GM23338 (cell line): ENCODE measurements around the gene MRGPRF. TPM values are rescaled to one million over a fixed set of nuclear protein-coding genes. Genes with fewer than 3 reads are reported as not detected.

Experiments
- ATAC-seq: fragments of 200-7000 bp; cut with Tn5 transposase; 3 replicates; pipeline ENCODE4 v1.9.1; 2020
- DNase-seq: peaks from one replicate; pipeline ENCODE4 v3.0.0-alpha.2; 2015; ENCODE audit warnings: low spot score
- H2AFZ ChIP-seq: fragments of 200-600 bp; sonication (generic); 2 replicates; pipeline ENCODE4 v1.8.0; 2016; ENCODE audit warnings: antibody characterized with exemption, mild to moderate bottlenecking, moderate library complexity
- H3F3A ChIP-seq: fragments of 200-600 bp; sonication (generic); replicated peaks from 2 replicates; pipeline ENCODE4 v1.8.0; 2017; ENCODE audit warnings: antibody characterized with exemption, mixed run types, low read depth
- H3K27ac ChIP-seq: fragments of 200-600 bp; sonication (generic); 2 replicates; pipeline ENCODE4 v1.6.1; 2016; ENCODE audit warnings: low read depth
- H3K27me3 ChIP-seq: fragments of 200-600 bp; sonication (generic); 2 replicates; pipeline ENCODE4 v1.8.0; 2016; ENCODE audit warnings: mild to moderate bottlenecking, mixed run types, moderate library complexity; ENCODE audit not compliant: insufficient read depth
- H3K36me3 ChIP-seq: fragments of 200-600 bp; sonication (generic); 2 replicates; pipeline ENCODE4 v1.8.0; 2016; ENCODE audit warnings: mild to moderate bottlenecking; ENCODE audit not compliant: insufficient read depth
- H3K4me1 ChIP-seq: fragments of 200-600 bp; sonication (generic); 2 replicates; pipeline ENCODE4 v1.8.0; 2016; ENCODE audit warnings: mild to moderate bottlenecking, moderate library complexity; ENCODE audit not compliant: insufficient read depth
- H3K4me2 ChIP-seq: fragments of 200-600 bp; sonication (generic); 2 replicates; pipeline ENCODE4 v1.7.1; 2017; ENCODE audit warnings: mixed run types
- H3K4me3 ChIP-seq: fragments of 200-600 bp; sonication (generic); 2 replicates; pipeline ENCODE4 v1.6.1; 2016; ENCODE audit warnings: mixed run types
- H3K79me2 ChIP-seq: fragments of 200-600 bp; sonication (generic); replicated peaks from 2 replicates; pipeline ENCODE4 v1.8.0; 2017; ENCODE audit warnings: mild to moderate bottlenecking; ENCODE audit not compliant: insufficient read depth
- H3K9me2 ChIP-seq: fragments of 200-600 bp; sonication (generic); 2 replicates; pipeline ENCODE4 v1.8.0; 2017; ENCODE audit not compliant: insufficient read depth
- H4K20me1 ChIP-seq: fragments of 200-600 bp; sonication (generic); replicated peaks from 2 replicates; pipeline ENCODE4 v1.8.0; 2017; ENCODE audit warnings: mild to moderate bottlenecking; ENCODE audit not compliant: insufficient read depth
- H3K27ac Mint-ChIP-seq: 2 replicates; pipeline ENCODE4 v1.8.0; 2020; ENCODE audit warnings: inconsistent platforms, mild to moderate bottlenecking, moderate library complexity, mixed read lengths
- H3K27me3 Mint-ChIP-seq: 3 replicates; pipeline ENCODE4 v1.8.0; 2022; ENCODE audit warnings: low read depth, mild to moderate bottlenecking, moderate library complexity, mixed read lengths, inconsistent platforms; ENCODE audit not compliant: insufficient read depth, poor library complexity
- H3K36me3 Mint-ChIP-seq: 3 replicates; pipeline ENCODE4 v1.8.0; 2021; ENCODE audit warnings: low read depth, mild to moderate bottlenecking, inconsistent platforms, moderate library complexity, mixed read lengths
- H3K4me1 Mint-ChIP-seq: 3 replicates; pipeline ENCODE4 v1.8.0; 2020; ENCODE audit warnings: mild to moderate bottlenecking, inconsistent platforms, mixed read lengths
- H3K4me3 Mint-ChIP-seq: 3 replicates; pipeline ENCODE4 v1.8.0; 2021; ENCODE audit warnings: moderate library complexity, mild to moderate bottlenecking, inconsistent platforms, mixed read lengths
- H3K9me3 Mint-ChIP-seq: 3 replicates; pipeline ENCODE4 v1.8.0; 2020; ENCODE audit warnings: moderate library complexity, mild to moderate bottlenecking, inconsistent platforms, mixed read lengths
- CREB1 ChIP-seq: fragments of 250-450 bp; sonication (Bioruptor Pico); IDR thresholded peaks from 2 replicates; pipeline ENCODE4 v1.5.0; 2020; ENCODE audit warnings: low read depth, mild to moderate bottlenecking, moderate library complexity
- EZH2 ChIP-seq: fragments of 200-600 bp; sonication (generic); IDR thresholded peaks from one replicate; pipeline ENCODE4 v1.8.0; 2017; ENCODE audit warnings: antibody characterized with exemption, mild to moderate bottlenecking, low read depth; ENCODE audit not compliant: unreplicated experiment
- EZH2phosphoT487 ChIP-seq: fragments of 200-600 bp; sonication (generic); IDR thresholded peaks from one replicate; pipeline ENCODE4 v1.8.1; 2018; ENCODE audit warnings: antibody characterized with exemption; ENCODE audit not compliant: unreplicated experiment
- NANOG ChIP-seq: IDR thresholded peaks from 2 replicates; pipeline ENCODE4 v1.6.1; 2016; ENCODE audit warnings: antibody characterized with exemption, borderline replicate concordance
- POLR2AphosphoS5 ChIP-seq: IDR thresholded peaks from 2 replicates; pipeline ENCODE4 v1.6.1; 2016; ENCODE audit warnings: antibody characterized with exemption, low read depth
- STAT1 ChIP-seq: IDR thresholded peaks from one replicate; pipeline ENCODE4 v1.6.1; 2016; ENCODE audit warnings: antibody characterized with exemption; ENCODE audit not compliant: unreplicated experiment
- ZNF114 ChIP-seq: fragments of 250-450 bp; sonication (Bioruptor Pico); IDR thresholded peaks from 2 replicates; pipeline ENCODE4 v1.5.0; 2020; ENCODE audit warnings: mild to moderate bottlenecking, moderate library complexity
- ZNF331 ChIP-seq: fragments of 250-450 bp; sonication (Bioruptor Pico); IDR thresholded peaks from 2 replicates; pipeline ENCODE4 v1.5.0; 2020; ENCODE audit warnings: low read depth, mild to moderate bottlenecking, moderate library complexity
- polyA plus RNA-seq: library from polyadenylated mRNA; unstranded; fragments of >200 nt; fragmentation: Nextera tagmentation; extraction: Ambion mirVana; gene quantifications from 2 replicates; pipeline ENCODE4 v1.2.1, GENCODE V29; 2016
- total RNA-seq: library from RNA; depleted of rRNA; stranded (reverse); fragments of >200 nt; shearing (Covaris generic); gene quantifications from 2 replicates; pipeline ENCODE4 v1.2.3, GENCODE V29; 2014
- TF ChIP-seq, protein P1 (sequence below), 2 experiments: fragments of 200-600 bp in 1 of 2; sonication (generic) in 1 of 2; conservative IDR thresholded peaks; 2 replicates each; pipeline versions ENCODE4 v1.5.1 to v1.6.1; 2016 to 2017; ENCODE audit warnings: antibody characterized with exemption in 2 of 2, low read depth in 2 of 2, mild to moderate bottlenecking in 2 of 2, moderate library complexity in 1 of 2
- TF ChIP-seq, protein P2 (sequence below): IDR thresholded peaks from 2 replicates; pipeline ENCODE4 v1.6.1; 2016; ENCODE audit warnings: antibody characterized with exemption
- TF ChIP-seq, protein P3 (sequence below): fragments of 250-450 bp; sonication (Bioruptor Pico); IDR thresholded peaks from 2 replicates; pipeline ENCODE4 v1.5.0; 2020; ENCODE audit warnings: mild to moderate bottlenecking, moderate library complexity

Gene MRGPRF
- total and polyA plus RNA-seq, 2 experiments from 2014 or later = 3.3 to 9.0 TPM

DNA sequence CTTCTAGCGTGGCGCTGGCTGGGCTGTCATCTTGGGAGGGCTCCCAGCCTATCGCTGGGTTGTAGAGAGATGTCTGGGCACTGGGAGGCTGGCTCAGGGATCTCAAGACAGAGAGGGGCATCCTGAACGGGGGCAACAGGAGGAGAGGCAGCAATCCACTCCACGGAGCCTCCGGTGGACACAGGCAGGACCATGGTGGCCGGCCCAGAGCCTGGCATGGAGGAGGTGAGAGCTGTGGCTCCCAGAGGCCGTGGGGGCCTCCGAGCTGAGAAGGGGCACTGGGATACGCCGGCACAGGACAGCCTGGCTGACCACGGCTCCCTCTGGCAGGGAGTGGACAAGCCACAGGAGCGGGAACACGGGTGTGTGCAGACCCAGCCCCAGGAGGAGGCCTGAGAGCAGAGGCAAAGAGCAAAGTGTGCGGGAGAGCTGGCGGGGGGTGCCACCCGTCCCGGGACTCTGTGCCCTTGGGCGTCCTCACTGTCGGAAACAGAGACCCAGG, 9.1 kb downstream of the MRGPRF start:
- H3K9me3 Mint-ChIP-seq = no peaks in the 10 kb centered on the region
- no peaks in the 10 kb centered on the region for H4K20me1 ChIP-seq
- TF ChIP-seq EZH2 (no peak), ZNF114 (CRISPR knock-in tag) (no peak), ZNF331 (no peak), CREB1 (CRISPR knock-in tag) (no peak), STAT1 (no peak), EZH2phosphoT487 (no peak), POLR2AphosphoS5 (no peak)
- TF ChIP-seq, protein P1, sequence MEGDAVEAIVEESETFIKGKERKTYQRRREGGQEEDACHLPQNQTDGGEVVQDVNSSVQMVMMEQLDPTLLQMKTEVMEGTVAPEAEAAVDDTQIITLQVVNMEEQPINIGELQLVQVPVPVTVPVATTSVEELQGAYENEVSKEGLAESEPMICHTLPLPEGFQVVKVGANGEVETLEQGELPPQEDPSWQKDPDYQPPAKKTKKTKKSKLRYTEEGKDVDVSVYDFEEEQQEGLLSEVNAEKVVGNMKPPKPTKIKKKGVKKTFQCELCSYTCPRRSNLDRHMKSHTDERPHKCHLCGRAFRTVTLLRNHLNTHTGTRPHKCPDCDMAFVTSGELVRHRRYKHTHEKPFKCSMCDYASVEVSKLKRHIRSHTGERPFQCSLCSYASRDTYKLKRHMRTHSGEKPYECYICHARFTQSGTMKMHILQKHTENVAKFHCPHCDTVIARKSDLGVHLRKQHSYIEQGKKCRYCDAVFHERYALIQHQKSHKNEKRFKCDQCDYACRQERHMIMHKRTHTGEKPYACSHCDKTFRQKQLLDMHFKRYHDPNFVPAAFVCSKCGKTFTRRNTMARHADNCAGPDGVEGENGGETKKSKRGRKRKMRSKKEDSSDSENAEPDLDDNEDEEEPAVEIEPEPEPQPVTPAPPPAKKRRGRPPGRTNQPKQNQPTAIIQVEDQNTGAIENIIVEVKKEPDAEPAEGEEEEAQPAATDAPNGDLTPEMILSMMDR (conservative IDR thresholded peaks at IDR 0.05; ENCODE audit: low read depth in 2 of 2) = no peak
- TF ChIP-seq, protein P2, sequence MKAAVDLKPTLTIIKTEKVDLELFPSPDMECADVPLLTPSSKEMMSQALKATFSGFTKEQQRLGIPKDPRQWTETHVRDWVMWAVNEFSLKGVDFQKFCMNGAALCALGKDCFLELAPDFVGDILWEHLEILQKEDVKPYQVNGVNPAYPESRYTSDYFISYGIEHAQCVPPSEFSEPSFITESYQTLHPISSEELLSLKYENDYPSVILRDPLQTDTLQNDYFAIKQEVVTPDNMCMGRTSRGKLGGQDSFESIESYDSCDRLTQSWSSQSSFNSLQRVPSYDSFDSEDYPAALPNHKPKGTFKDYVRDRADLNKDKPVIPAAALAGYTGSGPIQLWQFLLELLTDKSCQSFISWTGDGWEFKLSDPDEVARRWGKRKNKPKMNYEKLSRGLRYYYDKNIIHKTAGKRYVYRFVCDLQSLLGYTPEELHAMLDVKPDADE = no peak
- peaks cover 3% of the 10 kb centered on the region; the same call in 1 of the 3 replicates for H3K4me1 Mint-ChIP-seq
- DNase-seq (no peak), ATAC-seq (no peak)
- no peak overlapping the region for H2AFZ ChIP-seq
- H3K9me2 ChIP-seq = no peaks in the 10 kb centered on the region
- no peak overlapping the region for H3K4me3 ChIP-seq
- H3K4me3 Mint-ChIP-seq = no peak overlapping the region
- H3K27me3 ChIP-seq = no peaks in the 10 kb centered on the region
- no peaks in the 10 kb centered on the region for H3F3A ChIP-seq
- no peak overlapping the region for H3K27ac ChIP-seq
- no peaks in the 10 kb centered on the region for H3K79me2 ChIP-seq
- H3K27me3 Mint-ChIP-seq = peaks cover 8% of the 10 kb centered on the region
- no peaks in the 10 kb centered on the region for H3K36me3 ChIP-seq
- no peak overlapping the region for H3K4me2 ChIP-seq
- H3K36me3 Mint-ChIP-seq = peaks cover 3% of the 10 kb centered on the region; the same call in 1 of the 3 replicates
- H3K4me1 ChIP-seq = no peaks in the 10 kb centered on the region
- H3K27ac Mint-ChIP-seq = no peak overlapping the region

DNA sequence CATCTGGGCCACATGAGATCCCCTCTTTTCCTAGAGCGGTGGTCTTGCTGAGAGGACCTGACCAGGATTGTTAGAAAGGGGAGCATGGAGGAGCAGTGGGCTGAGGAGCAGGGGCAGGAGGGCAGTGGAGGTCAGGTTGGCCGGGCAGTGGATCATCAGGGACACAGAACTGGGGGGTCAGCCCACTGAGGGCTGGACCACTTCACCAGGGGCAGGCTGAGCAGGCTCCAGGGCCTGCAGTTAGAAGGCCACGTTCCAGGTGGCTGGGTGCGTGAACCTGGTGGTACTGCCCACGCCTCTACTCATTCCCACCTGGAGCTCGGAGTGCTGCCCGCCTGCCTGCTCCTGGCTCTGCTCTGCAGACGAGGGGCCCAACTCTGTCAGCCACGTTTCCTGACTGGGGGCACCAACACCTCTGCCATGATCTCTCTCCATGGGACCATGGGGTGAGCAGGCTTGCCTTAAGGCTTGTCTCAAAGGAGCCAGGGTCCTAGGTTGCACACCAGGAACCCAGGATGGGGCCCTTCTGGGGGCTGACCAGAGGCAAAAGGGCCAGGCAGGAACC, 9.7 kb downstream of the MRGPRF start:
- H2AFZ ChIP-seq = no peak overlapping the region
- no peaks in the 10 kb centered on the region for H3K27me3 ChIP-seq
- no peak overlapping the region for H3K4me3 ChIP-seq
- no peak overlapping the region for H3K4me3 Mint-ChIP-seq
- no peak overlapping the region for H3K27ac Mint-ChIP-seq
- H3F3A ChIP-seq = no peaks in the 10 kb centered on the region
- no peaks in the 10 kb centered on the region for H3K4me1 ChIP-seq
- peaks cover 5% of the 10 kb centered on the region; the same call in 2 of the 3 replicates for H3K4me1 Mint-ChIP-seq
- no peaks in the 10 kb centered on the region for H3K9me3 Mint-ChIP-seq
- H3K36me3 Mint-ChIP-seq = peaks cover 3% of the 10 kb centered on the region; the same call in 1 of the 3 replicates
- no peak overlapping the region for H3K4me2 ChIP-seq
- no peak overlapping the region for H3K27ac ChIP-seq
- no peaks in the 10 kb centered on the region for H3K79me2 ChIP-seq
- no peak for ATAC-seq
- H4K20me1 ChIP-seq = no peaks in the 10 kb centered on the region
- peaks cover 8% of the 10 kb centered on the region for H3K27me3 Mint-ChIP-seq
- H3K36me3 ChIP-seq = no peaks in the 10 kb centered on the region
- no peak for DNase-seq
- no peaks in the 10 kb centered on the region for H3K9me2 ChIP-seq
- TF ChIP-seq EZH2 (no peak), STAT1 (no peak), NANOG (no peak), CREB1 (CRISPR knock-in tag) (no peak)
- TF ChIP-seq, protein P3, sequence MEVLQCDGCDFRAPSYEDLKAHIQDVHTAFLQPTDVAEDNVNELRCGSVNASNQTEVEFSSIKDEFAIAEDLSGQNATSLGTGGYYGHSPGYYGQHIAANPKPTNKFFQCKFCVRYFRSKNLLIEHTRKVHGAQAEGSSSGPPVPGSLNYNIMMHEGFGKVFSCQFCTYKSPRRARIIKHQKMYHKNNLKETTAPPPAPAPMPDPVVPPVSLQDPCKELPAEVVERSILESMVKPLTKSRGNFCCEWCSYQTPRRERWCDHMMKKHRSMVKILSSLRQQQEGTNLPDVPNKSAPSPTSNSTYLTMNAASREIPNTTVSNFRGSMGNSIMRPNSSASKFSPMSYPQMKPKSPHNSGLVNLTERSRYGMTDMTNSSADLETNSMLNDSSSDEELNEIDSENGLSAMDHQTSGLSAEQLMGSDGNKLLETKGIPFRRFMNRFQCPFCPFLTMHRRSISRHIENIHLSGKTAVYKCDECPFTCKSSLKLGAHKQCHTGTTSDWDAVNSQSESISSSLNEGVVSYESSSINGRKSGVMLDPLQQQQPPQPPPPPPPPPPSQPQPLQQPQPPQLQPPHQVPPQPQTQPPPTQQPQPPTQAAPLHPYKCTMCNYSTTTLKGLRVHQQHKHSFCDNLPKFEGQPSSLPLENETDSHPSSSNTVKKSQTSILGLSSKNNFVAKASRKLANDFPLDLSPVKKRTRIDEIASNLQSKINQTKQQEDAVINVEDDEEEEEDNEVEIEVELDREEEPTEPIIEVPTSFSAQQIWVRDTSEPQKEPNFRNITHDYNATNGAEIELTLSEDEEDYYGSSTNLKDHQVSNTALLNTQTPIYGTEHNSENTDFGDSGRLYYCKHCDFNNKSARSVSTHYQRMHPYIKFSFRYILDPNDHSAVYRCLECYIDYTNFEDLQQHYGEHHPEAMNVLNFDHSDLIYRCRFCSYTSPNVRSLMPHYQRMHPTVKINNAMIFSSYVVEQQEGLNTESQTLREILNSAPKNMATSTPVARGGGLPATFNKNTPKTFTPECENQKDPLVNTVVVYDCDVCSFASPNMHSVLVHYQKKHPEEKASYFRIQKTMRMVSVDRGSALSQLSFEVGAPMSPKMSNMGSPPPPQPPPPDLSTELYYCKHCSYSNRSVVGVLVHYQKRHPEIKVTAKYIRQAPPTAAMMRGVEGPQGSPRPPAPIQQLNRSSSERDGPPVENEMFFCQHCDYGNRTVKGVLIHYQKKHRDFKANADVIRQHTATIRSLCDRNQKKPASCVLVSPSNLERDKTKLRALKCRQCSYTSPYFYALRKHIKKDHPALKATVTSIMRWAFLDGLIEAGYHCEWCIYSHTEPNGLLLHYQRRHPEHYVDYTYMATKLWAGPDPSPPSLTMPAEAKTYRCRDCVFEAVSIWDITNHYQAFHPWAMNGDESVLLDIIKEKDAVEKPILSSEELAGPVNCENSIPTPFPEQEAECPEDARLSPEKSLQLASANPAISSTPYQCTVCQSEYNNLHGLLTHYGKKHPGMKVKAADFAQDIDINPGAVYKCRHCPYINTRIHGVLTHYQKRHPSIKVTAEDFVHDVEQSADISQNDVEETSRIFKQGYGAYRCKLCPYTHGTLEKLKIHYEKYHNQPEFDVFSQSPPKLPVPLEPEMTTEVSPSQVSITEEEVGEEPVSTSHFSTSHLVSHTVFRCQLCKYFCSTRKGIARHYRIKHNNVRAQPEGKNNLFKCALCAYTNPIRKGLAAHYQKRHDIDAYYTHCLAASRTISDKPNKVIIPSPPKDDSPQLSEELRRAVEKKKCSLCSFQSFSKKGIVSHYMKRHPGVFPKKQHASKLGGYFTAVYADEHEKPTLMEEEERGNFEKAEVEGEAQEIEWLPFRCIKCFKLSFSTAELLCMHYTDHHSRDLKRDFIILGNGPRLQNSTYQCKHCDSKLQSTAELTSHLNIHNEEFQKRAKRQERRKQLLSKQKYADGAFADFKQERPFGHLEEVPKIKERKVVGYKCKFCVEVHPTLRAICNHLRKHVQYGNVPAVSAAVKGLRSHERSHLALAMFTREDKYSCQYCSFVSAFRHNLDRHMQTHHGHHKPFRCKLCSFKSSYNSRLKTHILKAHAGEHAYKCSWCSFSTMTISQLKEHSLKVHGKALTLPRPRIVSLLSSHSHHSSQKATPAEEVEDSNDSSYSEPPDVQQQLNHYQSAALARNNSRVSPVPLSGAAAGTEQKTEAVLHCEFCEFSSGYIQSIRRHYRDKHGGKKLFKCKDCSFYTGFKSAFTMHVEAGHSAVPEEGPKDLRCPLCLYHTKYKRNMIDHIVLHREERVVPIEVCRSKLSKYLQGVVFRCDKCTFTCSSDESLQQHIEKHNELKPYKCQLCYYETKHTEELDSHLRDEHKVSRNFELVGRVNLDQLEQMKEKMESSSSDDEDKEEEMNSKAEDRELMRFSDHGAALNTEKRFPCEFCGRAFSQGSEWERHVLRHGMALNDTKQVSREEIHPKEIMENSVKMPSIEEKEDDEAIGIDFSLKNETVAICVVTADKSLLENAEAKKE (CRISPR knock-in tag) = no peak
